CD4-positive, alpha-beta T cell (primary cell): Measurements from ENCODE around the gene RAI1. TPM values are rescaled to one million over a fixed set of nuclear protein-coding genes. Genes with fewer than 3 reads are reported as not detected.
A peak's percentile ranks its signal among the peaks of the same experiment; 100 is the strongest.

Experiments
- ATAC-seq: fragments of 200-7000 bp; cut with Tn5 transposase; one replicate; pipeline ENCODE4 v1.10.0; 2022; ENCODE audit warnings: mild to moderate bottlenecking; ENCODE audit not compliant: poor library complexity
- CTCF ChIA-PET: fragments of 350-600 bp; sonication (Branson Sonifier 250); formaldehyde crosslinking; loops from one replicate; lab custom pipeline; 2021; ENCODE audit warnings: antibody characterized with exemption, inconsistent platforms; lab: Charles Lee
- POLR2A ChIA-PET: fragments of 350-600 bp; sonication (Branson Sonifier 250); formaldehyde crosslinking; loops from one replicate; lab custom pipeline; 2021; ENCODE audit warnings: antibody characterized with exemption, inconsistent platforms; lab: Charles Lee
- DNase-seq, 14 experiments: peaks; one replicate each; pipeline ENCODE4 v3.0.0-alpha.2; 2013 to 2020; ENCODE audit warnings: mixed read lengths in 2 of 14
- H3K27ac ChIP-seq, 2 donors: one replicate each; pipeline versions ENCODE4 v1.5.1 to v1.7.0; 2013; ENCODE audit warnings: low read length in 2 of 2, low read depth in 1 of 2, mild to moderate bottlenecking in 1 of 2
- H3K27me3 ChIP-seq, 2 experiments: 1 replicate in 1 of 2; 2 replicates in 1 of 2; pipeline versions ENCODE4 v1.6.1 to v1.7.0; 2013; ENCODE audit warnings: low read length in 2 of 2, control low read depth in 1 of 2, mild to moderate bottlenecking in 1 of 2, moderate library complexity in 1 of 2; ENCODE audit not compliant: insufficient read depth in 2 of 2, control insufficient read depth in 1 of 2
- H3K36me3 ChIP-seq: one replicate; pipeline ENCODE4 v1.6.1; 2013; ENCODE audit warnings: low read length, control low read depth; ENCODE audit not compliant: insufficient read depth
- H3K4me1 ChIP-seq: one replicate; pipeline ENCODE4 v1.6.1; 2013; ENCODE audit warnings: low read length, control low read depth; ENCODE audit not compliant: insufficient read depth
- H3K4me3 ChIP-seq: one replicate; pipeline ENCODE4 v1.5.1; 2013; ENCODE audit warnings: mild to moderate bottlenecking, low read length, moderate library complexity
- H3K9me3 ChIP-seq, 2 experiments: 1 replicate in 1 of 2; 2 replicates in 1 of 2; pipeline versions ENCODE4 v1.6.1 to v1.7.0; 2013; ENCODE audit warnings: low read length in 2 of 2, mild to moderate bottlenecking in 2 of 2, control low read depth in 1 of 2, moderate library complexity in 1 of 2; ENCODE audit not compliant: control insufficient read depth in 1 of 2, insufficient read depth in 1 of 2
- H3K27ac Mint-ChIP-seq: one replicate; pipeline ENCODE4 v1.8.0; 2020; ENCODE audit warnings: mixed read lengths
- H3K27me3 Mint-ChIP-seq: one replicate; pipeline ENCODE4 v1.8.0; 2021; ENCODE audit warnings: mixed read lengths
- H3K36me3 Mint-ChIP-seq: one replicate; pipeline ENCODE4 v1.8.0; 2021; ENCODE audit warnings: low read depth, mixed read lengths
- H3K4me1 Mint-ChIP-seq: one replicate; pipeline ENCODE4 v1.8.0; 2021; ENCODE audit warnings: low read depth, mixed read lengths
- H3K4me3 Mint-ChIP-seq: one replicate; pipeline ENCODE4 v1.8.0; 2020; ENCODE audit warnings: mild to moderate bottlenecking, mixed read lengths
- H3K9me3 Mint-ChIP-seq: one replicate; pipeline ENCODE4 v1.8.0; 2020; ENCODE audit warnings: mixed read lengths
- intact Hi-C, 2 experiments: fragments of 100-400 bp; cut with DNase I in 1 of 2; cut with micrococcal nuclease in 1 of 2; formaldehyde crosslinking; loops; one replicate each; pipeline versions ENCODE4 v1.15.1 to v1.9.0; 2023 to 2025; cut with DNase I, micrococcal nuclease
- total RNA-seq, 174 experiments: library from RNA in 2 of 174; stranded (reverse) in 2 of 174; gene quantifications; one replicate each; pipeline ENCODE4 v1.2.3 and lab custom pipeline; 2021 to 2026
- TF ChIP-seq, protein P1 (sequence below): fragments of 200-600 bp; IDR thresholded peaks from one replicate; pipeline ENCODE4 v1.8.0; 2022; ENCODE audit warnings: antibody characterized with exemption, mild to moderate bottlenecking

The RAI1 gene
- total RNA-seq, 2 experiments from 2014 or later: 19.3 to 25.2 TPM

DNA sequence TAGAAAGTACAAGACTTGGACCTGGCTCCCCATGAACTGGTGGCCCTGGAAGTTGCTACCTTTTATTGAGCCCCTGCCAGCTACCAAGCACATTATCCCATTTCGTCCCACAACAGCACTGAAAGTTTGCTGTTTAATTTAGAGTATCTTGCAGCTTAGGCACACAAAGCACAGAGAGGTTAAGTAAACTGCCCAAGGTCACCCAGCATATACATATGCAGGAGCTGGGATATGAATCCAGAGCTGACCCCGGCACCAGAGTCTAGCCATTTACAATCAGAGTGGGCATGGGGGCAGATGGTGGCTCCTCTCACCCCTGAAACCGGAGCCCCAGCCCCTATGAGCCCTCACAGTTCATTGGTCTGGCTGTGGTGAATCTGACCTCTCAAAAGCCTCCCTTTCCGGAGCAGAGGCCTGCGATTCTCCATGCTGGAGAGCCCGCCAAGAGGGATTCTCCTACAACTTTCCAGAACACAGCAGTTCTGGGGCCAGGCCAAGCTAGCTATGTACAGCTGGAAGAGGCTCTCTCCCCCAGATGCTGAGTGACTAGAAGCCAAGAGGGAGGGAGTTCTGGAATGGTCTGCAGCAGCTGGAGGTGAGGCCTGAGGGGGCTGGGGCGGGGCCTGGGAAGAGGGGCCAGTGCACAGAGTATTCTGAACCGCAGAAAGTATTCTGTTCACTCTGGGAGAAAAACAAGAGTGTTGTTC is 97.2 kb downstream of the RAI1 start:
- Histone ChIP-seq H3K27ac (no peak overlapping the region), H3K9me3 (no peaks in the 10 kb centered on the region), H3K4me1 (peaks cover 10% of the 10 kb centered on the region), H3K4me3 (no peak overlapping the region), H3K36me3 (no peaks in the 10 kb centered on the region), H3K27me3 (peaks cover 0 to 5% of the 10 kb centered on the region in 2 experiments)
- CTCF ChIA-PET: no interaction called here
- Mint-ChIP-seq H3K4me1 (peaks cover 11% of the 10 kb centered on the region), H3K36me3 (no peaks in the 10 kb centered on the region), H3K27me3 (no peaks in the 10 kb centered on the region), H3K27ac (no peak overlapping the region), H3K9me3 (no peaks in the 10 kb centered on the region), H3K4me3 (peak overlapping the region; percentile 30)
- DNase-seq: no peak
- ATAC-seq: no peak
- TF ChIP-seq, protein P1, sequence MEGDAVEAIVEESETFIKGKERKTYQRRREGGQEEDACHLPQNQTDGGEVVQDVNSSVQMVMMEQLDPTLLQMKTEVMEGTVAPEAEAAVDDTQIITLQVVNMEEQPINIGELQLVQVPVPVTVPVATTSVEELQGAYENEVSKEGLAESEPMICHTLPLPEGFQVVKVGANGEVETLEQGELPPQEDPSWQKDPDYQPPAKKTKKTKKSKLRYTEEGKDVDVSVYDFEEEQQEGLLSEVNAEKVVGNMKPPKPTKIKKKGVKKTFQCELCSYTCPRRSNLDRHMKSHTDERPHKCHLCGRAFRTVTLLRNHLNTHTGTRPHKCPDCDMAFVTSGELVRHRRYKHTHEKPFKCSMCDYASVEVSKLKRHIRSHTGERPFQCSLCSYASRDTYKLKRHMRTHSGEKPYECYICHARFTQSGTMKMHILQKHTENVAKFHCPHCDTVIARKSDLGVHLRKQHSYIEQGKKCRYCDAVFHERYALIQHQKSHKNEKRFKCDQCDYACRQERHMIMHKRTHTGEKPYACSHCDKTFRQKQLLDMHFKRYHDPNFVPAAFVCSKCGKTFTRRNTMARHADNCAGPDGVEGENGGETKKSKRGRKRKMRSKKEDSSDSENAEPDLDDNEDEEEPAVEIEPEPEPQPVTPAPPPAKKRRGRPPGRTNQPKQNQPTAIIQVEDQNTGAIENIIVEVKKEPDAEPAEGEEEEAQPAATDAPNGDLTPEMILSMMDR: no peak
- intact Hi-C loops: loop anchor here in 1 of 2 experiments (5.0 kb wide), 1 partner anchor 96 kb away; the partner anchor contains the start of gene RAI1
- POLR2A ChIA-PET: interaction anchor here (1.2 kb wide), 1 partner anchor 14 kb away, joined by 3 read pairs; no protein-coding TSS in a partner anchor

DNA sequence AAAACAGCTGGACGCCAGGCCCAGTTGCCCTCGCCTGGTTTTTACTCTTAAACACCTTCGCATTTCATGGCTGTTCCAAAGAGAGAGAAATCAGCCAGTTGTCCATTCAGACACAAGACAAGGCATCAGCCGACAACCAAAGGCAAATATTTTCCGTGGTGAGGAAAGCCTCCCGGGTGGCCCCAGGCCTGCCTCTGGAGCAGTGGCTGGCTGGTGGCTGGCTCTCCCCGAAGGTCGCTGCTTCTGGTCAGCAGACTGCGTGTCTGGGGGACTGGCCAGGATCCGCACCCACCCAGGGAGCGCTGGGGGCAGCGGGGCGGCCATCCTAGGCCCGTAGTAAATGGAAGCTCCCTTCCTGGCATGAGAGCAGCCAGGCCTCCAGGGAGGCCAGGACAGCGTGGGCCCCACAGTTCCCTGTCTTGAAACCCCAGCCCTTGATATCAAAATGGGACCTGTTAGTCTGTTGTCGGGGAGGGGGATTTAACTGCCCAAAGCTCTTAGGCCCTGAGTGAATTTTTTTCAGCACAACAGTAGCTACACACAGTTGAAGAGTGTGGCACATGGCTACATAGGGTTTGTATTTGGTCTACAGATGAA is 97.9 kb downstream of the RAI1 start:
- Histone ChIP-seq H3K9me3 (no peaks in the 10 kb centered on the region), H3K27me3 (peaks cover 0 to 5% of the 10 kb centered on the region in 2 experiments), H3K4me1 (peaks cover 16% of the 10 kb centered on the region), H3K27ac (no peak overlapping the region), H3K36me3 (no peaks in the 10 kb centered on the region), H3K4me3 (no peak overlapping the region)
- Mint-ChIP-seq H3K9me3 (no peaks in the 10 kb centered on the region), H3K27me3 (no peaks in the 10 kb centered on the region), H3K27ac (no peak overlapping the region), H3K36me3 (no peaks in the 10 kb centered on the region), H3K4me1 (peaks cover 16% of the 10 kb centered on the region), H3K4me3 (peak overlapping the region; percentile 30)
- POLR2A ChIA-PET: interaction anchor here (1.2 kb wide), 1 partner anchor 14 kb away, joined by 3 read pairs; no protein-coding TSS in a partner anchor
- DNase-seq: no peak
- TF ChIP-seq, protein P1: no peak
- ATAC-seq: no peak
- CTCF ChIA-PET: no interaction called here
- intact Hi-C loops: loop anchor here in 1 of 2 experiments (5.0 kb wide), 1 partner anchor 97 kb away; the partner anchor contains the start of gene RAI1

- H3K4me3 ChIP-seq: no peak overlapping the region
- H3K9me3 ChIP-seq: no peaks in the 10 kb centered on the region
- Mint-ChIP-seq H3K4me1 (peaks cover 30% of the 10 kb centered on the region), H3K4me3 (peak overlapping the region; percentile 82), H3K36me3 (no peaks in the 10 kb centered on the region), H3K27me3 (no peaks in the 10 kb centered on the region), H3K9me3 (no peaks in the 10 kb centered on the region), H3K27ac (peak overlapping the region; percentile 20)
- H3K36me3 ChIP-seq: no peaks in the 10 kb centered on the region
- DNase-seq (no peak), ATAC-seq (no peak)
- TF ChIP-seq, protein P1: no peak
- CTCF ChIA-PET: no interaction called here
- H3K4me1 ChIP-seq: peaks cover 31% of the 10 kb centered on the region
- H3K27me3 ChIP-seq: peaks cover 0 to 5% of the 10 kb centered on the region in 2 experiments
- intact Hi-C loops: loop anchor here in 1 of 2 experiments (10.0 kb wide), 1 partner anchor 86 kb away; no protein-coding TSS in a partner anchor
- no peak overlapping the region for H3K27ac ChIP-seq
- POLR2A ChIA-PET: interaction anchor here (1.3 kb wide), 1 partner anchor 23 kb away, joined by 3 read pairs; no protein-coding TSS in a partner anchor
These were observed 99.8 kb downstream of the RAI1 start for GRCh38 chr17:17780922-17781590.
